HepG2 (cell line): ENCODE measurements around the gene GSTA5. TPM values are rescaled to one million over a fixed set of nuclear protein-coding genes. Genes with fewer than 3 reads are reported as not detected.

Experiments
- NAIF1 ChIP-seq: sonication (generic); formaldehyde crosslinking; IDR thresholded peaks from 2 replicates; pipeline ENCODE4 v1.5.0; 2020; ENCODE audit warnings: mild to moderate bottlenecking, missing genetic modification reagents, borderline replicate concordance
- NR1H2 ChIP-seq: sonication (generic); formaldehyde crosslinking; IDR thresholded peaks from 2 replicates; pipeline ENCODE4 v1.8.1; 2022; ENCODE audit warnings: low read depth, missing genetic modification reagents, borderline replicate concordance
- PLRG1 ChIP-seq: fragments of 450-650 bp; conservative IDR thresholded peaks from 2 replicates; pipeline ENCODE4 v1.6.1; 2016
- SPEN ChIP-seq: sonication (generic); formaldehyde crosslinking; IDR thresholded peaks from 2 replicates; pipeline ENCODE4 v1.5.1; 2020; ENCODE audit warnings: low read depth, mild to moderate bottlenecking, missing genetic modification reagents
- SRY ChIP-seq: sonication (generic); formaldehyde crosslinking; IDR thresholded peaks from 2 replicates; pipeline ENCODE4 v1.8.0; 2022; ENCODE audit warnings: mild to moderate bottlenecking, missing genetic modification reagents
- ZNF331 ChIP-seq: sonication (generic); formaldehyde crosslinking; IDR thresholded peaks from 2 replicates; pipeline ENCODE4 v1.4.0; 2020; ENCODE audit warnings: missing genetic modification reagents
- ZNF703 ChIP-seq: sonication (generic); formaldehyde crosslinking; IDR thresholded peaks from 2 replicates; pipeline ENCODE4 v1.5.1; 2020; ENCODE audit warnings: missing genetic modification reagents, mild to moderate bottlenecking, moderate library complexity, borderline replicate concordance
- ZNF782 ChIP-seq: sonication (generic); formaldehyde crosslinking; IDR thresholded peaks from 2 replicates; pipeline ENCODE4 v1.4.0; 2020; ENCODE audit warnings: missing genetic modification reagents, mild to moderate bottlenecking, borderline replicate concordance
- polyA plus RNA-seq, 8 experiments: library from polyadenylated mRNA; depleted of rRNA in 3 of 8; stranded (reverse) in 7 of 8; unstranded in 1 of 8; fragments of >200 nt; fragmentation: Illumina TruSeq in 4 of 8; extraction: Trizol in 4 of 8; gene quantifications; 2 replicates each; pipeline versions ENCODE4 v1.2.1 to v1.2.3, GENCODE V29; 2011 to 2016; ENCODE audit warnings: low read depth in 4 of 8, missing spikeins in 1 of 8, mixed read lengths in 1 of 8; ENCODE audit not compliant: insufficient read depth in 1 of 8
- total RNA-seq, 5 experiments: library from RNA; depleted of rRNA; stranded (reverse); fragments of >200 nt; fragmentation: Illumina TruSeq; extraction: Trizol; gene quantifications; 2 replicates each; pipeline ENCODE4 v1.2.3, GENCODE V29; 2016; ENCODE audit warnings: low read depth in 1 of 5
- TF ChIP-seq, protein P1 (sequence below): sonication (generic); formaldehyde crosslinking; IDR thresholded peaks from 2 replicates; pipeline ENCODE4 v1.5.0; 2020; ENCODE audit warnings: mild to moderate bottlenecking, missing genetic modification reagents
- TF ChIP-seq, protein P2 (sequence below): sonication (generic); formaldehyde crosslinking; IDR thresholded peaks from 2 replicates; pipeline ENCODE4 v1.5.1; 2020; ENCODE audit warnings: missing genetic modification reagents, mild to moderate bottlenecking, borderline replicate concordance
- TF ChIP-seq, protein P3 (sequence below): sonication (generic); formaldehyde crosslinking; conservative IDR thresholded peaks from 2 replicates; pipeline ENCODE4 v1.8.0; 2022; ENCODE audit warnings: missing genetic modification reagents
- TF ChIP-seq, protein P4 (sequence below): sonication (generic); formaldehyde crosslinking; IDR thresholded peaks from 2 replicates; pipeline ENCODE4 v1.4.0; 2020; ENCODE audit warnings: missing genetic modification reagents, borderline replicate concordance
- TF ChIP-seq, protein P5 (sequence below), 2 experiments: sonication (generic) in 1 of 2; formaldehyde crosslinking in 1 of 2; IDR thresholded peaks; 2 replicates each; pipeline versions ENCODE4 v1.4.0 to v1.6.1; 2018 to 2020; ENCODE audit warnings: missing genetic modification reagents in 2 of 2, borderline replicate concordance in 1 of 2, low read depth in 1 of 2, mild to moderate bottlenecking in 1 of 2, missing biosample characterization in 1 of 2

GSTA5 gene
- total and polyA plus RNA-seq, 2 of the 13 experiments (the other 11 are each of a cell fraction or from before 2014, with no cell fraction given): not detected

DNA sequence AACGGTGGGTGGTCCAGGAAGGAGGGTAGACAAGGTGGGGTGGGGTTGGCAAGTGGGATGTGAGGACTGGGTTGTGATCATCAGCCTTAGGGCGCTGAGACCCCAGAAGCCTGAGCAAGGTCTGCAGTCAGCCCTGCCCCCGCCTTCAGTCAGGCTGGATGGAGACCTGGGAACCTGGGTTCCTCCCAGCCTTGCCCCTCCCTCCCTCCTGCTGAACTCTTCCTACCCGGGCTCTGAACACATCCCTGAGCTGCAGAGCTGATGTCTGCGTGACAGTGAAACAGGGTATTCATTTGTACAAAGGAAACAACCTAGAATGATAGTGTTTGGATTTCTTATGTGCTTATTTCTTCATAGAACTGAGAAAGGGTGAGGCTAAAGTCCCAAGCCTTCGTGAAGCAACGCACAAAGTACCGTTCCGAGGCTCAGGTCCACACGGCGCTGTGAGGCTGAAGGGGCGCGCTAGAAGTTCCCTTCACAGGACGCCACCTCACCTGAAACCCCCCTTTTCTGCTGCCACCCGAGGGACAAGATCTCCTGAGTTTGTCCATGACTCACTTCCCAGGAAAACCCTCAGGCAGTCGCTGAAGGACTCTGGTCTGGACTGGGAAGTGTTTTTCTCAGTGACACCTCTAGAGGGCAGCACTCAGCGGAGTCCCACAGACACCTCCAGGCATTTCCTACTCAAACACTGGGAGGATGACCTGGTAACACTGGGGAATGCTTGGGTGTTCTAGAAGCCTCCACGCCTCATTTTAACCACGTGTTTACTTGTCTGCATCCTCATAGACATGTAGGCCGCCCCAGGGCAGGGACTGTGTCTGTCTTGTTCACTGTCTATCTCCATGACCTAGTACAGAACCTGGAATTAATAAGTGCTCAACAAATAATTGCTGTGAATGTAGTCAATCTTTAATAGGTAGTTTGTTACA lies 1.2 kb downstream of the GSTA5 start (continued):
- TF ChIP-seq NR1H2: no peak
- TF ChIP-seq ZNF782: no peak
- no peak for TF ChIP-seq NAIF1
- TF ChIP-seq, protein P1, sequence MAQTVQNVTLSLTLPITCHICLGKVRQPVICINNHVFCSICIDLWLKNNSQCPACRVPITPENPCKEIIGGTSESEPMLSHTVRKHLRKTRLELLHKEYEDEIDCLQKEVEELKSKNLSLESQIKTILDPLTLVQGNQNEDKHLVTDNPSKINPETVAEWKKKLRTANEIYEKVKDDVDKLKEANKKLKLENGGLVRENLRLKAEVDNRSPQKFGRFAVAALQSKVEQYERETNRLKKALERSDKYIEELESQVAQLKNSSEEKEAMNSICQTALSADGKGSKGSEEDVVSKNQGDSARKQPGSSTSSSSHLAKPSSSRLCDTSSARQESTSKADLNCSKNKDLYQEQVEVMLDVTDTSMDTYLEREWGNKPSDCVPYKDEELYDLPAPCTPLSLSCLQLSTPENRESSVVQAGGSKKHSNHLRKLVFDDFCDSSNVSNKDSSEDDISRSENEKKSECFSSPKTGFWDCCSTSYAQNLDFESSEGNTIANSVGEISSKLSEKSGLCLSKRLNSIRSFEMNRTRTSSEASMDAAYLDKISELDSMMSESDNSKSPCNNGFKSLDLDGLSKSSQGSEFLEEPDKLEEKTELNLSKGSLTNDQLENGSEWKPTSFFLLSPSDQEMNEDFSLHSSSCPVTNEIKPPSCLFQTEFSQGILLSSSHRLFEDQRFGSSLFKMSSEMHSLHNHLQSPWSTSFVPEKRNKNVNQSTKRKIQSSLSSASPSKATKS (CRISPR knock-in tag): no peak
- TF ChIP-seq PLRG1: no peak
- no peak for TF ChIP-seq SRY (CRISPR knock-in tag)
- no peak for TF ChIP-seq ZNF703 (CRISPR knock-in tag)
- TF ChIP-seq, protein P2, sequence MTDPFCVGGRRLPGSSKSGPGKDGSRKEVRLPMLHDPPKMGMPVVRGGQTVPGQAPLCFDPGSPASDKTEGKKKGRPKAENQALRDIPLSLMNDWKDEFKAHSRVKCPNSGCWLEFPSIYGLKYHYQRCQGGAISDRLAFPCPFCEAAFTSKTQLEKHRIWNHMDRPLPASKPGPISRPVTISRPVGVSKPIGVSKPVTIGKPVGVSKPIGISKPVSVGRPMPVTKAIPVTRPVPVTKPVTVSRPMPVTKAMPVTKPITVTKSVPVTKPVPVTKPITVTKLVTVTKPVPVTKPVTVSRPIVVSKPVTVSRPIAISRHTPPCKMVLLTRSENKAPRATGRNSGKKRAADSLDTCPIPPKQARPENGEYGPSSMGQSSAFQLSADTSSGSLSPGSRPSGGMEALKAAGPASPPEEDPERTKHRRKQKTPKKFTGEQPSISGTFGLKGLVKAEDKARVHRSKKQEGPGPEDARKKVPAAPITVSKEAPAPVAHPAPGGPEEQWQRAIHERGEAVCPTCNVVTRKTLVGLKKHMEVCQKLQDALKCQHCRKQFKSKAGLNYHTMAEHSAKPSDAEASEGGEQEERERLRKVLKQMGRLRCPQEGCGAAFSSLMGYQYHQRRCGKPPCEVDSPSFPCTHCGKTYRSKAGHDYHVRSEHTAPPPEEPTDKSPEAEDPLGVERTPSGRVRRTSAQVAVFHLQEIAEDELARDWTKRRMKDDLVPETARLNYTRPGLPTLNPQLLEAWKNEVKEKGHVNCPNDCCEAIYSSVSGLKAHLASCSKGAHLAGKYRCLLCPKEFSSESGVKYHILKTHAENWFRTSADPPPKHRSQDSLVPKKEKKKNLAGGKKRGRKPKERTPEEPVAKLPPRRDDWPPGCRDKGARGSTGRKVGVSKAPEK: no peak
- TF ChIP-seq, protein P3, sequence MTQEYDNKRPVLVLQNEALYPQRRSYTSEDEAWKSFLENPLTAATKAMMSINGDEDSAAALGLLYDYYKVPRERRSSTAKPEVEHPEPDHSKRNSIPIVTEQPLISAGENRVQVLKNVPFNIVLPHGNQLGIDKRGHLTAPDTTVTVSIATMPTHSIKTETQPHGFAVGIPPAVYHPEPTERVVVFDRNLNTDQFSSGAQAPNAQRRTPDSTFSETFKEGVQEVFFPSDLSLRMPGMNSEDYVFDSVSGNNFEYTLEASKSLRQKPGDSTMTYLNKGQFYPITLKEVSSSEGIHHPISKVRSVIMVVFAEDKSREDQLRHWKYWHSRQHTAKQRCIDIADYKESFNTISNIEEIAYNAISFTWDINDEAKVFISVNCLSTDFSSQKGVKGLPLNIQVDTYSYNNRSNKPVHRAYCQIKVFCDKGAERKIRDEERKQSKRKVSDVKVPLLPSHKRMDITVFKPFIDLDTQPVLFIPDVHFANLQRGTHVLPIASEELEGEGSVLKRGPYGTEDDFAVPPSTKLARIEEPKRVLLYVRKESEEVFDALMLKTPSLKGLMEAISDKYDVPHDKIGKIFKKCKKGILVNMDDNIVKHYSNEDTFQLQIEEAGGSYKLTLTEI (CRISPR knock-in tag): no peak
- no peak for TF ChIP-seq SPEN (CRISPR knock-in tag)
- TF ChIP-seq, protein P4, sequence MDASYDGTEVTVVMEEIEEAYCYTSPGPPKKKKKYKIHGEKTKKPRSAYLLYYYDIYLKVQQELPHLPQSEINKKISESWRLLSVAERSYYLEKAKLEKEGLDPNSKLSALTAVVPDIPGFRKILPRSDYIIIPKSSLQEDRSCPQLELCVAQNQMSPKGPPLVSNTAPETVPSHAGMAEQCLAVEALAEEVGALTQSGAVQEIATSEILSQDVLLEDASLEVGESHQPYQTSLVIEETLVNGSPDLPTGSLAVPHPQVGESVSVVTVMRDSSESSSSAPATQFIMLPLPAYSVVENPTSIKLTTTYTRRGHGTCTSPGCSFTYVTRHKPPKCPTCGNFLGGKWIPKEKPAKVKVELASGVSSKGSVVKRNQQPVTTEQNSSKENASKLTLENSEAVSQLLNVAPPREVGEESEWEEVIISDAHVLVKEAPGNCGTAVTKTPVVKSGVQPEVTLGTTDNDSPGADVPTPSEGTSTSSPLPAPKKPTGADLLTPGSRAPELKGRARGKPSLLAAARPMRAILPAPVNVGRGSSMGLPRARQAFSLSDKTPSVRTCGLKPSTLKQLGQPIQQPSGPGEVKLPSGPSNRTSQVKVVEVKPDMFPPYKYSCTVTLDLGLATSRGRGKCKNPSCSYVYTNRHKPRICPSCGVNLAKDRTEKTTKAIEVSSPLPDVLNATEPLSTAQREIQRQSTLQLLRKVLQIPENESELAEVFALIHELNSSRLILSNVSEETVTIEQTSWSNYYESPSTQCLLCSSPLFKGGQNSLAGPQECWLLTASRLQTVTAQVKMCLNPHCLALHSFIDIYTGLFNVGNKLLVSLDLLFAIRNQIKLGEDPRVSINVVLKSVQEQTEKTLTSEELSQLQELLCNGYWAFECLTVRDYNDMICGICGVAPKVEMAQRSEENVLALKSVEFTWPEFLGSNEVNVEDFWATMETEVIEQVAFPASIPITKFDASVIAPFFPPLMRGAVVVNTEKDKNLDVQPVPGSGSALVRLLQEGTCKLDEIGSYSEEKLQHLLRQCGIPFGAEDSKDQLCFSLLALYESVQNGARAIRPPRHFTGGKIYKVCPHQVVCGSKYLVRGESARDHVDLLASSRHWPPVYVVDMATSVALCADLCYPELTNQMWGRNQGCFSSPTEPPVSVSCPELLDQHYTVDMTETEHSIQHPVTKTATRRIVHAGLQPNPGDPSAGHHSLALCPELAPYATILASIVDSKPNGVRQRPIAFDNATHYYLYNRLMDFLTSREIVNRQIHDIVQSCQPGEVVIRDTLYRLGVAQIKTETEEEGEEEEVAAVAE: 0 out of 2 replicates have a peak, but pooled peaks have one; percentile 56
- TF ChIP-seq, protein P5, sequence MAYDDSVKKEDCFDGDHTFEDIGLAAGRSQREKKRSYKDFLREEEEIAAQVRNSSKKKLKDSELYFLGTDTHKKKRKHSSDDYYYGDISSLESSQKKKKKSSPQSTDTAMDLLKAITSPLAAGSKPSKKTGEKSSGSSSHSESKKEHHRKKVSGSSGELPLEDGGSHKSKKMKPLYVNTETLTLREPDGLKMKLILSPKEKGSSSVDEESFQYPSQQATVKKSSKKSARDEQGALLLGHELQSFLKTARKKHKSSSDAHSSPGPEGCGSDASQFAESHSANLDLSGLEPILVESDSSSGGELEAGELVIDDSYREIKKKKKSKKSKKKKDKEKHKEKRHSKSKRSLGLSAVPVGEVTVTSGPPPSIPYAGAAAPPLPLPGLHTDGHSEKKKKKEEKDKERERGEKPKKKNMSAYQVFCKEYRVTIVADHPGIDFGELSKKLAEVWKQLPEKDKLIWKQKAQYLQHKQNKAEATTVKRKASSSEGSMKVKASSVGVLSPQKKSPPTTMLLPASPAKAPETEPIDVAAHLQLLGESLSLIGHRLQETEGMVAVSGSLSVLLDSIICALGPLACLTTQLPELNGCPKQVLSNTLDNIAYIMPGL (CRISPR knock-in tag; IDR thresholded peaks at IDR 0.05; ENCODE audit: borderline replicate concordance in 1 of 2, low read depth in 1 of 2): peak; percentile 85 to 86
- TF ChIP-seq ZNF331 (CRISPR knock-in tag): 0 out of 2 replicates have a peak, but pooled peaks have one; percentile 41
